GM18505 (cell line): ENCODE measurements around the gene ILKAP.

Experiments used
- ATAC-seq: cut with Tn5 transposase; IDR thresholded peaks from one replicate; pipeline ENCODE4 v1.9.1; 2021; ENCODE audit not compliant: unreplicated experiment
- POLR2A ChIP-seq: IDR thresholded peaks from 4 replicates; pipeline ENCODE4 v1.6.1; 2011; ENCODE audit warnings: borderline replicate concordance; ENCODE audit not compliant: insufficient read depth, insufficient read length; ENCODE audit errors: extremely low read depth

The ILKAP gene

GRCh38 chr2:238169048-238169707, 34.3 kb downstream of the ILKAP start:
- no peak for ATAC-seq
- no peak for TF ChIP-seq POLR2A

DNA sequence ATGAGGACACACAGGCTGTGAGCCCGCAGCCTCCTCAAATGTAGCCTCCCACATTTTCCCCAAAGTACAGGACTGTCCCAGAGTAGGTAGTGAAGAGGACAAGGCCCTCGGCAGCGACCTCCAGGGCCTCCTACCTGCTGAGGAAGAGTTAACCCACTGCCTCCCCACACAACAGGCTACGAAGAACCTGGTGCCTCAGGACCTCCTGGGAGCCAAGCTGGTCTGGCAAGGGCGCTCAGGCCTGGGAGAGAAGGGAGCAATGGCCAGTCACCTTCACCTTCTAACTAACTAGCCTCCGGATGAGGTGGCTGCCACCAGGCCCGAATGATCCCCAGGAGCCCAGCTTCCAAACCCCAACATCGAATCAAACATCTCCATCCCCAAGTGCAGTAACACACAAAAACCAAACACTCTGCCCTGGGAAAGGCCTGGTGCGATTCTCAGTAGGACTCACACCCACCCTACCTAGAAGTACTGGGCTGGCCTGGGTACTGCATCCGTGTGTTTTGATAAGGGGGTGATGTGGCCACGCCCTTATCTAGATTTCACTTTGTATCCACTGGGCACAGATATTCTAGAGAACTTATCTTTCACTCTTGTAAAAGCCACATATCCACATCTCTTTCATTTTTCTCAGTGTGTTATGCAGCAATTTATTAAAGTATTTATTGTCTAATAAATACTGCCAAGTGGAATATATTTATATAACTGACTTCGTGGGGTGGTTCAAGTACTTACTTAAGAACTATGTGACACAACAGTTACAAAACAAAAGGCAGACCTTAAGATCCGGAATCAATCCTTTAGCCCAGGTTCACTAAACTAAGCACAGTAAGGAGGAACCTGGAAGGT, 35.1 kb downstream of the ILKAP start:
- TF ChIP-seq POLR2A = no peak
- ATAC-seq = no peak

- ATAC-seq = no peak
Measured at GRCh38 chr2:238167761-238168160, 35.7 kb downstream of the ILKAP start.

DNA sequence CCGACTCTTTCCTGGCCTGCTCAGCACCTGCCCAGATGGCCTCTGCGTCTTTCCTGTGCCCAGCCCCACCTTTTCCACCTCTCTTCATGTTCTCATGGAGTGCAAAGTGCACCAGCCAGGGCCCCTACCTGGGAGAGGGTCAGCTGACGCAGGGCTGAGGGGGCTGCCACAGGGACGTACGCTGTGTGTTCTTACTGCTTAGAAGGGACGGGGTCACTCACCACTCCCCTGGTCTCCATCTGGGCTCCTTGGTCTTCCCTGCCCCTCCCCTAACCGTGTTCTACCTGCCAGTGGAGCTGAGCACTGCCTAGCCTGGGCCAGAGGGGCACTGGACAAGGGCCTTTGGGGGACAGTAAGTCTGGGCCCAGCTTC, 36.2 kb downstream of the ILKAP start:
- TF ChIP-seq POLR2A = no peak
- ATAC-seq = no peak

More at GRCh38 chr2:238167761-238168160, 35.7 kb downstream of the ILKAP start:
- TF ChIP-seq POLR2A = no peak

DNA sequence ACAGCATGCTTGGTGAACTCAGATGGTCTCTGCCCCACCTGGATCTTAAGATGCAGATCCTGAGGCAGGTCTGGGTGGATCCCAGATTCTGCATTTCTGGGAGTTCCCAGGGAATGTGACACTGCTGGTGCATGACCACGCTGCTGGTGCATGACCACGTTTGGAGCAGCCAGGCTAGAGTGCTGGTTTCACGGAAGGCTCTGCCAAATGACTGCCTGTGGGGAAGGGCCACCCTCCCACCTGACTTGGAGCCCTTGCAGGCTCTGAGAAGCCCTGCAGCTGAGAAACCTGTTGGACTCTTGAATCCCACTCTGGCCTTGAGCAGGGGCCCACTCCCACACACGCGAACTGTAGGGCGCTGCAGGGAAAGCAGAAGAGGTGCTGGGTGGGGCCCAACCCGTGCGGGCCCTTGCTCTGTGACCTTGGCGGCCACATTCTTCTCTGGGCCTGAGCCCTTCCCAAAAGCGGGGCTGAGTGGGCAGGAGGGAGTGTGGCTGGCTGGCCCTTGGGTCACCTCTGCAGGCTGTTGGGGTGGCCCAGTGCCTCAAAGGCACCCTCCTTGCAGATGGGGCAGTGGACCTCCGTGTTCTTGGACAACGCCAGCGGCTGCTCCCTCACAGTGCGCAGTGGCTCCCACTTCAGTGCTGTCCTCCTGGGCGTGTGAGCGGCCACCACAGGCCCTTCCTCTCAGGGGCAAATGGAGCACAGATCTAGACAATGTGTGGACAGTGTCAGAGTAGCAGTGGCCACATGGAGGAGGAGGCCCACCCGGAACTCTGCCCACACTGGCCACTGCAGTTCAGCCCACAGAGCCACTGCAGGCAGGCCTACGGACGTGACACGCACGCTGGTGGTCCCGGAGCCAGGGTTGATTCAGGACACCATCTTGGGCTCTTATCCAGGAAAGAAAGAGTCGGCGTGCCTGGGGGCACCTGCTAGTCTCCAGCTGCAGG, 36.8 kb downstream of the ILKAP start:
- no peak for TF ChIP-seq POLR2A
- no peak for ATAC-seq

GRCh38 chr2:238165288-238165921, 38.1 kb downstream of the ILKAP start:
- TF ChIP-seq POLR2A = no peak
- ATAC-seq = no peak

DNA sequence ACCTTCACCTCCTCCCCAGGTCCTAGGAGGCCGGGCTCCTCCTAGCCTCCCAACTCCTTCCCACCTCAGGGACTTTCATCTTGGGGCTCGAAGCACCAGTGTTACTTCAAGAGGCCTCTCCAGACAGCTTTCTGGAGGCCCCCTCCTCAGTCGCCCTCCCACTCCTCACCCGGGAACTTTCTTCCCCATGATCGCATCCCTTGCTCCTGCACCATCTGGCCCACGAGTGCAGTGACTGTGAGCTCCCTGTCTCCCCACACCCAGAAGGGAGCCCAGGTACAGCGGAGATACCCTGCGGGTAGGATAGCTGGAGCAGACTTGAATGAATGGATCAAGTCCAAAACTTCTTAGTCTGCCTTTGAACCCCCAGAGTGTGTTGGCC, 38.6 kb downstream of the ILKAP start:
- TF ChIP-seq POLR2A = no peak
- no peak for ATAC-seq

GRCh38 chr2:238163481-238164198, 39.9 kb downstream of the ILKAP start:
- ATAC-seq = no peak
- no peak for TF ChIP-seq POLR2A

DNA sequence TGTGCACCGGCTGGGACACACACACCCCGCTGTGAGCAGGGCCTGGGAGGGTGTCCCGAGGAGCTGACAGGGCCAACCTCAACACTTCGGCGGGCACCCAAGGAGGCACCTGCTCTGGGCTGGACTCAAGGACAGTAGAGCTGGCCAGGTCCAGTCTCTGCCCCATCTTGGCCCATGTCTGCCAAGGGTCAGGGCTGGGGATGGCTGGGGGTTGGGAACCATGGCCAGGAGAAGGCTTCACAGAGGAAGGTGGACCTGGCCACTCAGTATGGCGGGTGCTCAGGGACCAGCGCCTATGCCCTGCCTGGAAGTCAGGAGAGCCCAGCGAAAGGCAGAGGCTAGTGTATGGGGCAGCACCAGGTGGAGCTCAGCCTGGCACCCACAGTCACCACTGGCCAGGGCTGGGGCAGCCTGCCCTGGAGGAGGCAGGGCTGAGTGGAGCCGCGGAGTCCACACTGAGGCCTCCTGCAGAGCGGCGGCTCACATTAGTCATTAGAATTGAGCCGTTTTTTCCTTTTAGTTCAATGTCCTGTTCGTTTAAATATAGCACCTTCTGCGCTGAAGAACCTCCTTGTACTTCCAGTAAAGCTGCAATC, 40.6 kb downstream of the ILKAP start:
- no peak for TF ChIP-seq POLR2A

DNA sequence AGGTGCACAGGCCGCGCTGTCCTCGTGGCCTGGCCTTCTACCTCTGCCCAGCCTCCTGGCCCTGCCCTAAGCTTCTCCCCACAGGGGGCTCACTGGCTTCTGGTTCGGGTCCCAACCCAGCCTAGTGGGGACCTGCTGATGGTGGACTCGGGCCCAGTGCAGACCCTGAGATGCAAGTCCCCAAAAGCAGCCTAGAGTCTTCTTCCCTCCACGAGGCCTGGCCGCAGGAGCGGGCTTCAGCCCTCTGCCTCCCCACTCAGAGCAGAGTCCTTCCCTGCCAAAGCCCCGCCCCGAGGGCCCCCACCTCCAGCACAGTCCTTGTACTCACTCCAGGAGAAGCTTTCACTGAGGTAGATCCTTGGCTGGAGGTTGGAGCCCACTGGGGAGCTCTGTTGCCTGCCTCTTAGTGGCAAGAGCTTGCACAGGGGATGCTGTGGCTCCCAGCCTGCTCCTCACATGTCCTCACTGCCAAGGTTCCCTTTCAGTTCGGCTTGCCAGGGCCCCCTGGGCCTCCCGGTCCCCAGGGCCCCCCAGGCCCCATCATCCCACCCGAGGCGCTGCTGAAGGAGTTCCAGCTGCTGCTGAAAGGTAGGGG, 41.1 kb downstream of the ILKAP start:
- ATAC-seq = no peak
- TF ChIP-seq POLR2A = no peak

More for the DNA sequence above, 40.6 kb downstream of the ILKAP start:
- no peak for ATAC-seq

- TF ChIP-seq POLR2A = no peak
- ATAC-seq = no peak
Measured at GRCh38 chr2:238161291-238162051, 42.0 kb downstream of the ILKAP start.
